Posterior vena cava (tissue), 2 donors: ENCODE measurements around the gene SLC31A2. TPM values are rescaled to one million over a fixed set of nuclear protein-coding genes. Genes with fewer than 3 reads are reported as not detected.

Experiments used
- DNase-seq: peaks from one replicate; pipeline ENCODE4 v3.0.0-alpha.2; 2020; ENCODE audit warnings: low spot score
- intact Hi-C, 2 donors: fragments of 100-400 bp; cut with DNase I; formaldehyde crosslinking; loops; one replicate each; pipeline versions ENCODE4 v1.14.1 to v1.14.2; 2022 to 2023
- total RNA-seq, 2 donors: library from RNA; stranded (reverse); fragmentation: NEBNext Ultra II Directional; extraction: Animal tissue kit (Norgen Biotek cat#: 25700); gene quantifications; one replicate each; pipeline ENCODE4 v1.2.1, GENCODE V29; 2021
- donor health status: DM: yes; HTN: yes; CAD: no.
- donor health status: DM: yes; HTN: yes; CAD: no.

Gene SLC31A2
- total RNA-seq, 2 donors from 2014 or later, result 9.7 to 13.6 TPM

DNA sequence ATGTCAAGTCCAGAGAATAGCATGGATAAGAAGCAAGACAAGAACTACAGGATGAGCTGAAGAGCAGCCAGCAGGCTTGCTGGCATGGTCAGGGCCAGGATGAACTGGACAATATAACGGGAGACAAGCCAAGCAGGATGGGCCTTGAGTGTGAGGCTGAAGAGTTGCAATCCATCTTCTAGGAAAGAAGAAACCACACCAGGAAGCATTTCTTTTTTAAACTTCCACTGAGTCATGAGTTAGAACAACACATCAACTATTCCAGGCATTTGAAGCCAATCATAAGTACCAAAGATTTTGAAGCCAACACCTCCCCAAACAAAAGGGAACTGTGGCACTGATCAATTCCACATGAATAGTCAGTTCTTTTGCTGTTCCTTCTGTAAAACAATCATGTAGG, 27.3 kb downstream of the SLC31A2 start:
- DNase-seq, result no peak
- intact Hi-C loops, result no loop called here

DNA sequence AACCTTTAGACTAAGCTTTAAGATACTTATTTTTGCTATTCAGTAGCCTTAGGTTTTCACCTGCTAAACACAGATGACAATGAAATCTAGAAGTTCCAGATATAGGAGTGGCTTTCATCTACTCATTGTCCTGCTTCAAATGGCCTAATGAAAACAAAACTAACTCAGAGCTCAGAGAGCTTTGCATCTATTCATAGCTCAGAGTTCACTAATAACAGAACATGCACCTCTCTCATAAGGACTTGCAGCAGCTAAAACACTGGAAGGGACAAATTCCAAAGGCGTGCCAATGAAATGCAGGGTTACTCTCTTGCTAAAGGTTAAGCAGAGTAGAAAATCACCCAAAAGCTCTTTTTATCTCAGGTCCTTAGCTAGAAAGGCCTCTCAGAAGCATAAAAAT, 29.0 kb downstream of the SLC31A2 start:
- intact Hi-C loops, result no loop called here
- DNase-seq, result no peak

DNA sequence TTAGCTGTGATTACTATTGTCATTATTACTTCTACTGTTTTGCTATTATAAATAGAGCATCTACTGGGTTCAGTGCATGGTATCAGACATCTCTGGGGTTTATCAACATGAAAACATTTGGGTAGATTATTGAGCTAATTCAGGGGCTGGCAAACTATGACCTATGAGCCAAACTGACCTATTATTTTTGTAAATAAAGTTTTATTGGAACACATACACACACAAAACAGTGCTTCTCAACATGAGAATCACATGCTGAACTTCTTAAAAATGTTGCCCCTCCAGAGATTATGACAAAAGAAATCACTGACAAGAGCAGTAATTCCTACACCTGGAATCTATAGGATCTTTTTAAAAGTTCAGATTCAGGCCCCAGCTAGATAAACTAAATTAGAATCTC, 30.4 kb downstream of the SLC31A2 start:
- intact Hi-C loops, result no loop called here
- no peak for DNase-seq

DNA sequence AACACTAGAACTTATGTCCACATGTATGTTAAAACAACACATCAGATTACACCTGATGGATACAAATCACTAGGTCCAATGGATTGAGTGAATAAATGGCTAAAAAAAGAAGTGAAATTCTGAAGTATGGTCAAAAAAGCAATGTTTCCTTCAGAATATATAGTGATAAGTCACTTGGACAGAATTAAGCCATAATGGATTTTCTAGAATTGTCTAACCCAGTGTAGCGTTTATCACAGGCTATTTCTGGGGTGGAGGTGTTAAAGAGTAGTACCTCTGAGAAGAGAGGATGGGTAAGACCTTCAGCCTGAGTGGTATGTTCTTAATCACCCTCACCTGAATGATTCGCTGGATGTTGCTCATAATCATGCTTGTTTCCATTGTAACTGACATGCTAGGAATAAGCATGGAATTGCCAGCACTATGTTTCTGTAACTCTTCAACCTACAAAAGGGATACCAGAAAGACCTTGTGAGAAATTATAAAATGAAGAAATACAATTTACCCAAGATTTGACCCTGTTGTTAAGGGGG, 33.2 kb downstream of the SLC31A2 start:
- DNase-seq, result no peak
- intact Hi-C loops, result no loop called here

DNA sequence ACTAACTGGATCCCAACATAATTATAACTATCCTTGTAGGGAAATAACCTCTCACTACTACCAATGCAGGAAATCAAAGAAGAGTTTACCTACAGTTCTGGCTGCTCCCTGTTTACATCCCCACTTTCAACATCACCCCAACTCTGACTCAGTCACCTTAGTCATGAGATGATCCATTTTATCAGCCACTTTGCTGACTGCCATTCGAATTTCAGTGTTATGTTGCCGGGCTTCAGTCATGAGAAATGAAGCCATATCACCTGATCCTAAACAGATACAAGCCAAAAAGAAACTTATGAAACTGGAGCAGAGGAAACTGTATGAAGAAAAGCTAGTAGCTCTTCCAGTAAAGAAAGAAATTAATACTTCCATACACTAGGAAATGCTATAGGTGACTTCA, 33.7 kb downstream of the SLC31A2 start:
- intact Hi-C loops, result no loop called here
- no peak for DNase-seq

DNA sequence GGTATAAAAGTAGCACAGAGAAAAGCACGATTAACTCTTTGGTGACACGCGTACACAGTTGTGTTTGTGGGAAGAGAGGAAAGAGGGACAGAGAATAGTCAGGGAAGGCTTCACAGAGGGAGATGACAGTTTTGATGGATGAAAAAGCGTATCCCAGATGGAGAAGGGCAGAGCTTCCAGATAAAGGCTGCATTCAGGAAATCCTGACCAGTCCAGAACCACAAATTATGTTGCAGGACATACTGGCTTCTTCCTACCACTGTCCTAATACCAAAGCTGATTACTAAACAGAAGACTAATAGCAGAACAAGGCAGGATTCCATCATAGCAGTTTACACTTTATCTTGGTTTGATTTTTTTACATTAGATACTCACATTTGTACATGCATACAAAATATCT, 34.5 kb downstream of the SLC31A2 start:
- DNase-seq, result no peak
- intact Hi-C loops, result no loop called here

DNA sequence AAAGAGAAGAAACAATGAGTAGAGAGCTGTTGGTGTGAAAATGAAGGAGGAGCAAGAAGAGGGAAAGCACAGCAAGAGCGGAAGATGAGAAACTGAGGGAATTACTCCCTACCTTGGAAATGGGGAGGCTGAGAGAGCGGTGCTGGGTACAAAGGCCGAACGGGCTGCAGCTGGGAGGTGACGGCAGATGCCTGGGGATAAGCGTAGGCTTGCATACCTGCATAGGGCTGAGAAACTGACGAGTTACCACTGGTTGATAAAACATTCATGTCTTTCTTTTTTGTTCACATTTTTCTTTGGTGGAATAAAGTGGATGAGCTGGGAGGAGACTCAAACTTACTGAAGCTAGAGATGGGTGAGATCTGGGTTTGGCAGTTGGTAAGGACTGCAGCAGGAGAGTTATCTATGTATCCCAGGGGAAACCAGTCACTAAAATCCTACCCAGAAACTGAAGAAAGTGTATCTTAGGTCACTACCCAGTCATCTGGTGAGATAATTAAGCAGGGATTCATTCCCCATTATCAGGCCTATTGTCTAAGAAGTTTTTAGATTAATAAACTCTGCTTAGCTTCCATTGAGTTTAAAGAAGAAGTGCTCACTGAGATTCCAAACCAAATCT, 35.4 kb downstream of the SLC31A2 start:
- intact Hi-C loops, result no loop called here
- DNase-seq, result no peak

DNA sequence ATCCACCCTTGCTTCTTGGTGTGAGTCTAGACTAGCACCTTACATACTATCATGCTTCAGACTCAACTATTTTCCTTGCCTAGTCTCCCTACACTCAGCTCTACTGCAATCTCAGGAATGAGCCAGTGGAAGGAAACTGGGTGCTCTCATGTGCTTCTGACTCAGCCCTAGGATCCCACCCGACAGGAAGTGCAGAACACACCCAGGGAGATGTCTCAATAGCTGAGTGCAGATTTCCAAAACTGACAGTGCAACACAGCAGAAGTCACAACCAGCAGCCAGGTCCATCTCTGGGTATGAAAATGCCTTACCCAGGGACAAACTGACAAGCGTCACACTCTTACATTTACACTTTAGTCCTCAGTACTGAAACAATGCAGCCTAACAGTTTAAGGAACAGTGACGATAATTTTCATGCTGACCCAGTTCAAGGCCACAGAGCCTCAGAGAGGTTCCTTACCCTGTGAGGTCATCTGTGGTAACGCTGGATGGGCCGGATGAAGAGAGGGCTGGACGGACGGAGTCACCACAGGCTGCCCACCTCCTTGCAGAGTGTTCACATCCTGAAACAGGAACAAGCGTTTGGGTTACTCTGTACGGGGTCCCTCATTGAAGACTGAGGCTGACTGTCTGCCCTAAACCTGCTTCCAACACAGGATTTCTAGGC, 37.3 kb downstream of the SLC31A2 start:
- DNase-seq, result peak; percentile 89
- intact Hi-C loops, result no loop called here

DNA sequence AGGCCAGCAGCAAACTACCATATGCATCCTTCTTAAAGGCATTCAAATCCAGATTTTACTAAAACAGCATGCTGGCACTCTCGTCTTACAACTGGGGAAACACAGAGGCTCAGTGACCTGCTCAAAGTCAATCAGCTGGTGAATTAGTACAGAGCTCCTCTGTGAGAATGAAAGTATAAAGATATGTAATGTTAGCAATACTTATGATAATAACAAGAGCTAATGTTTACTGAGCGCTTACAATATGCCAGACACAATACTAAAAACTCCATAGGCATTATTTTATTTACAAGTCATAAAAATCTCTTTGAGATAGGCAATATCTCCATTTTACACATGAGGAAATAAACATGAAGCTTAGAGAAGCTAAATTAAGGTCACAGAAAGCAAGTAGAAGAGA, 41.6 kb downstream of the SLC31A2 start:
- DNase-seq, result no peak
- intact Hi-C loops, result no loop called here

DNA sequence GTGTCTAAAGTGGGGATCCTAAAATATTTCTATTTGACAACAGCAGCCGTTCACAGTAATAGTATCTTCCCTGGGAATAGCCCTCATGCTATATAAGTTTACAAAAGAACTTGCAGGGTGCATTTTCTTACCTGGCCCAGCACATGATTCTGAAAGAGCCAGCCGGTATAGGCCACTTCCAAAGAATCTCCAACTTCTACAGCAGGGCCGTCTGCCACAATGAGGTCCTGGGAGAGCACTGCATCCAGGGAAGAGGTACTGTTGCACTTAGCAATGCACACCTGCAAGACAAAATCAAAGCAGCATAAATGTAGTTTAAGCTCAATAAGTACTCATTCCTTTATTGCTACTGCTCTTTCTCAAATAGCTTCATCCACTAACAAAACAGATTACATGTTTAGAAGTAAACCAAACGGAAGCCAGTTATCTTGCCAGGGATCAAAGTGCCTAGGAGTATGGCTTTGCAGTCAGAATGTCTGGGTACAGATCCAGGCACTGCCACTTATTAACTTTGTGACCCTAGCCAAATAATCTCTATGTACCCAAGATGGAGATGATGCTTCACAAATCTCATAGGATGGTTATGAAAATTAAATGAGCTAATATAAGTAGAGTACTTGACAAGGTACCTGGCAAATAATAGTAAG, 49.0 kb downstream of the SLC31A2 start:
- intact Hi-C loops, result no loop called here
- no peak for DNase-seq

DNA sequence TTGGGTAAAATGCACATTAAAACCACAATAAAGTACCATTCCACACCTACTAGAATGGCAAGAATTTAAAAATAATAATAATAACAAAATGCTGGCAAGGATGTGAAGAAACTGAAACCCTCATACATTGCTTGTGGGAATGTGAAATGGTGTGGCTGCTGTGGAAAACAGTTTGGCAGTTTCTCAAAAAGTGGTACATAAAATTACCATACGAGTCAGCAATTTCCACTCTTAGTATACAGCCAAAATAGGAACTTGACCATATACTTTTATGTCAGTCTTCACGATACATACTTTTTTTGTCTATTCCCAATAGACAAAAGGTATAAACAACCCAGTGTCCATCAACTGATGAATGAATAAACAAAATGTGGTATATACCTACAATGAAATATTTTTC, 54.6 kb downstream of the SLC31A2 start:
- no peak for DNase-seq
- intact Hi-C loops, result no loop called here

DNA sequence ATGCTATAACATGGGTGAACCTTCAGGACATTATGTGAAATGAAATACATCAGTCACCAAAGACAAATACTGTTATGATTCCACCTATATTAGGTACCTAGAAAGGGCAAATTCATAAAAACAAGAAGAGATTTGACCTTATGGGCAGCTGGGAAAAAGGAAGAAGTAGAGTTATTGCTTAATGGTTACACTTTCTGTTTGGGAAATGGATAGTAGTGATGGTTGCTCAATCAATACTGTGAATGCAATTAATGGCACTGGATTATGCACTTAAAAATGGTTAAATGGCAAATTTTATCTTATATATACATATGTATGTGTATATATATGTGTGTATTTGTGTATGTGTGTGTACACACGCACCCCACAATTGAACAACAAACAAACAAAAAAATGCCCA, 55.1 kb downstream of the SLC31A2 start:
- intact Hi-C loops, result no loop called here

DNA sequence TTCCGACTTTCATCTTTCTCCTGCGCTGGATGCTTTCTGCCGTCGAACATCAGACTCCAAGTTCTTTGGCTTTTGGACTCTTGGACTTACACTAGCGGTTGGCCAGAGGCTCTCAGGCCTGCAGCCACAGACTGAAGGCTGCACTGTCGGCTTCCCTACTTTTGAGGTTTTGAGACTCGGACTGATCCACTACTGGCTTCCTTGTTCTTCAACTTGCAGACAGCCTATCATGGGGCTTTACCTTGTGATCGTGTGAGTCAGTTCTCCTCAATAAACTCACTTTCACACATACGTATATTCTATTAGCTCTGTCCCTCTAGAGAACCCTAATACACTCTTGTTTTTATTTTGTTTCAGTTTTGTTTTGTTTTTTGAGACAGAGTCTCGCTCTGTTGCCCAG, 60.0 kb downstream of the SLC31A2 start:
- intact Hi-C loops, result no loop called here
- no peak for DNase-seq

More for the DNA sequence above, 55.1 kb downstream of the SLC31A2 start:
- no peak for DNase-seq

Other genes starting within 250 kb of the SLC31A2 start
- gene ZNF883, start 138.8 kb upstream of the SLC31A2 start, total RNA-seq, result 1 to 10 TPM; 2.1 to 3.2 TPM
- gene ZFP37, start 94.3 kb upstream of the SLC31A2 start, total RNA-seq, result 1 to 10 TPM; 3.6 to 4.4 TPM
- gene FKBP15, start 70.3 kb downstream of the SLC31A2 start, total RNA-seq, result 10 to 100 TPM; 25.5 to 29.7 TPM
- 10 to 100 TPM; 15.0 to 15.2 TPM for gene SLC31A1, start 70.5 kb downstream of the SLC31A2 start, total RNA-seq
- gene CDC26, start 124.6 kb downstream of the SLC31A2 start, total RNA-seq, result 10 to 100 TPM; 24.5 to 32.3 TPM
- 10 to 100 TPM; 13.7 TPM for gene PRPF4, start 124.7 kb downstream of the SLC31A2 start, total RNA-seq
- gene RNF183, start 152.4 kb downstream of the SLC31A2 start, total RNA-seq, result not detected
- 1 to 10 TPM; 2.1 to 2.3 TPM for gene WDR31, start 189.3 kb downstream of the SLC31A2 start, total RNA-seq
- under 1 TPM; 0.14 to 0.28 TPM for gene BSPRY, start 198.5 kb downstream of the SLC31A2 start, total RNA-seq
- 10 to 100 TPM in 1 of 2 donors, 1 to 10 TPM in 1; 7.6 to 10.6 TPM for gene HDHD3, start 226.0 kb downstream of the SLC31A2 start, total RNA-seq